Lower leg skin (tissue), 4 donors: Measurements from ENCODE around the gene GRHL3. TPM values are rescaled to one million over a fixed set of nuclear protein-coding genes. Genes with fewer than 3 reads are reported as not detected.

Experiments
- DNase-seq, 2 donors: peaks; one replicate each; pipeline ENCODE4 v3.0.0-alpha.2; 2019; ENCODE audit warnings: low spot score in 2 of 2
- H3K4me3 ChIP-seq: fragments of 200-600 bp; sonication (generic); 2 replicates; pipeline ENCODE4 v1.5.1; 2017; ENCODE audit warnings: mild to moderate bottlenecking, low read depth; ENCODE audit not compliant: poor library complexity, severe bottlenecking
- CTCF ChIP-seq, 3 donors: fragments of 450-650 bp; IDR thresholded peaks; one replicate each; pipeline ENCODE4 v1.5.1; 2016; ENCODE audit warnings: antibody characterized with exemption in 3 of 3, mild to moderate bottlenecking in 3 of 3, moderate library complexity in 2 of 3
- POLR2A ChIP-seq, 2 donors: fragments of 450-650 bp; IDR thresholded peaks; one replicate each; pipeline ENCODE4 v1.6.1; 2016 to 2017; ENCODE audit warnings: antibody characterized with exemption in 2 of 2, mild to moderate bottlenecking in 1 of 2, moderate library complexity in 1 of 2
- WGBS, 2 donors: methylation state at CpG; one replicate each; pipeline ENCODE4 v1.1.5; 2018; 5-methylcytosine and 5-hydroxymethylcytosine counted together
- intact Hi-C: fragments of 100-400 bp; cut with DNase I; formaldehyde crosslinking; loops from one replicate; pipeline ENCODE4 v1.15.0; 2023; ENCODE audit warnings: low total_unique reads
- total RNA-seq, 4 donors: library from RNA; depleted of rRNA; stranded (reverse); fragments of >200 nt; gene quantifications; one replicate each; pipeline ENCODE4 v1.1.0, GENCODE V29; 2016

The GRHL3 gene
- total RNA-seq, 4 donors from 2014 or later = 141 to 205 (median 171) TPM

GRCh38 chr1:24373044-24373443 lies 53.9 kb downstream of the GRHL3 start:
- intact Hi-C loops = no loop called here
- H3K4me3 ChIP-seq = no peak overlapping the region
- WGBS, 2 donors = 87 to 89% methylated on average over 7 of the region's 7 CpGs
- no peak for DNase-seq
- TF ChIP-seq POLR2A (IDR thresholded peaks at IDR 0.05) (no peak), CTCF (IDR thresholded peaks at IDR 0.05) (no peak)

GRCh38 chr1:24373710-24374109 lies 54.6 kb downstream of the GRHL3 start:
- peak in 1 of 2 donors; percentile 40 for DNase-seq
- intact Hi-C loops = no loop called here
- H3K4me3 ChIP-seq = no peak overlapping the region
- TF ChIP-seq POLR2A (IDR thresholded peaks at IDR 0.05) = no peak
- TF ChIP-seq CTCF (IDR thresholded peaks at IDR 0.05) = no peak
- 63 to 70% methylated on average over 8 of the region's 8 CpGs for WGBS, 2 donors

GRCh38 chr1:24374891-24375786 lies 56.0 kb downstream of the GRHL3 start:
- DNase-seq = peak in 1 of 2 donors; percentile 12
- TF ChIP-seq POLR2A (IDR thresholded peaks at IDR 0.05) (no peak), CTCF (IDR thresholded peaks at IDR 0.05) (no peak)
- WGBS, 2 donors = 85 to 90% methylated on average over 13 of the region's 13 CpGs
- intact Hi-C loops = no loop called here
- H3K4me3 ChIP-seq = no peak overlapping the region

GRCh38 chr1:24379733-24380315 lies 60.7 kb downstream of the GRHL3 start:
- WGBS, 2 donors = 43 to 66% methylated on average over 8 of the region's 8 CpGs
- H3K4me3 ChIP-seq = no peak overlapping the region
- intact Hi-C loops = no loop called here

GRCh38 chr1:24380508-24380907 lies 61.4 kb downstream of the GRHL3 start:
- WGBS, 2 donors = 92 to 94% methylated on average over 5 of the region's 5 CpGs
- intact Hi-C loops = no loop called here
- DNase-seq = peak; percentile 11 to 46
- TF ChIP-seq CTCF (IDR thresholded peaks at IDR 0.05) = no peak
- no peak for TF ChIP-seq POLR2A (IDR thresholded peaks at IDR 0.05)
- H3K4me3 ChIP-seq = no peak overlapping the region

More at GRCh38 chr1:24379733-24380315, 60.7 kb downstream of the GRHL3 start:
- peak; percentile 13 to 15 for DNase-seq
- TF ChIP-seq POLR2A (IDR thresholded peaks at IDR 0.05) (no peak), CTCF (IDR thresholded peaks at IDR 0.05) (no peak)
